ENCODE data around the gene KIF22. TPM values are rescaled to one million over a fixed set of nuclear protein-coding genes. Genes with fewer than 3 reads are reported as not detected.

KIF22 gene
- total and polyA plus RNA-seq, 9 of the 15 experiments (the other 6 are each of a cell fraction or from before 2014, with no cell fraction given), result 8.7 to 232 (median 131) TPM

- TF ChIP-seq CUX1 (CRISPR knock-in tag; IDR thresholded peaks at IDR 0.05), result no peak
- peak; percentile 60; the same call in 1 of the 2 replicates for TF ChIP-seq PHF21A (IDR thresholded peaks at IDR 0.05; ENCODE audit: borderline replicate concordance, low read depth)
- TF ChIP-seq NR2F6 (CRISPR knock-in tag; IDR thresholded peaks at IDR 0.05), result peak; percentile 40; the same call in 1 of the 2 replicates
- TF ChIP-seq MGA (IDR thresholded peaks at IDR 0.05), result peak; percentile 83
- no peak for TF ChIP-seq COPS2 (conservative IDR thresholded peaks at IDR 0.05)
- no peak for TF ChIP-seq ZNF174 (CRISPR knock-in tag; IDR thresholded peaks at IDR 0.05)
- TF ChIP-seq BMI1 (IDR thresholded peaks at IDR 0.05; ENCODE audit: low read length), result no peak
- TF ChIP-seq SMARCC2 (IDR thresholded peaks at IDR 0.05; ENCODE audit: low read depth), result no peak
- TF ChIP-seq SMARCB1 (IDR thresholded peaks at IDR 0.05; ENCODE audit: insufficient read length, low read depth), result no peak
- no peak for TF ChIP-seq ZNF232 (CRISPR knock-in tag; IDR thresholded peaks at IDR 0.05)
- TF ChIP-seq KHSRP (IDR thresholded peaks at IDR 0.05), result no peak
- TF ChIP-seq ZNF717 (CRISPR knock-in tag; IDR thresholded peaks at IDR 0.05), result no peak
Measured at GRCh38 chr16:29815793-29816693, 25.5 kb downstream of the KIF22 start, which contains the start of gene PAGR1 (continued).

Measured in K562 (cell line).